Suprapubic skin (tissue), 4 donors: ENCODE results near the gene RAPGEF3.

Experiments used
- CTCF ChIP-seq, 2 donors: fragments of 200-600 bp in 1 of 2; fragments of 450-650 bp in 1 of 2; sonication (generic) in 1 of 2; IDR thresholded peaks; one replicate each; pipeline ENCODE4 v1.5.1; 2016 to 2019; ENCODE audit warnings: antibody characterized with exemption in 2 of 2, mild to moderate bottlenecking in 1 of 2, moderate library complexity in 1 of 2
- POLR2A ChIP-seq, 2 donors: fragments of 450-650 bp; IDR thresholded peaks; one replicate each; pipeline ENCODE4 v1.6.1; 2017; ENCODE audit warnings: antibody characterized with exemption in 2 of 2, mild to moderate bottlenecking in 2 of 2, moderate library complexity in 2 of 2
- POLR2AphosphoS5 ChIP-seq, 3 donors: sonication (generic); formaldehyde crosslinking; IDR thresholded peaks; one replicate each; pipeline ENCODE4 v1.6.1; 2017; ENCODE audit warnings: antibody characterized with exemption in 3 of 3

GRCh38 chr12:47773858-47774580, 15.3 kb upstream of the RAPGEF3 start:
- TF ChIP-seq CTCF (IDR thresholded peaks at IDR 0.05) (no peak), POLR2AphosphoS5 (IDR thresholded peaks at IDR 0.05) (no peak), POLR2A (IDR thresholded peaks at IDR 0.05) (no peak)
